ENCODE data around the gene FAM118A.
"Not testable (repeated sequence)": the region's sequence is repeated elsewhere in the genome, so short reads cannot be mapped to it uniquely, and the experiment has no call there.

The FAM118A gene

GRCh38 chr22:45309422-45310227 is at the start of gene FAM118A:
Gene FAM118A, plus strand, starts transcription at chr22:45309934. Its CDS starts 12,446 bp downstream, at chr22:45322380.
- peak; percentile 85 for DNase-seq

DNA sequence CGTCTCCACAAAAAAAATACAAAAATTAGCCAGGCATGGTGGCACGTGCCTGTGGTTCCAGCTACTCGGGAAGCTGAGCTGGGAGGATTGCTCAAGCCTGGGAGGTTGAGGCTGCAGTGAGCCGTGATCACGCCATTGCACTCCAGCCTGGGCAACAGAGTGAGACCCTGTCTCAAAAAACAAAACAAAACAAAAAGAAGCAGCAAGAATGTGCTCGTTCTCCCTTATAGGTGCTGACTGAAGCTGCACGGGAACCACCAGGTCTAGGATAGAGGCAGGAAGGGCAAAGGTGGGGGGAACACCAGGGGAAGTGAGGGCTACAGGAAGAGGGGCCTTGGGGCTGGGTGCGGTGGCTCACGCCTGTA is 49.4 kb upstream of the FAM118A start:
- not testable (repeated sequence) for DNase-seq

- no peak for DNase-seq
Observed at GRCh38 chr22:45261407-45262088, 48.2 kb upstream of the FAM118A start.

GRCh38 chr22:45262195-45262930 is 47.4 kb upstream of the FAM118A start:
- DNase-seq = peak; percentile 51

DNA sequence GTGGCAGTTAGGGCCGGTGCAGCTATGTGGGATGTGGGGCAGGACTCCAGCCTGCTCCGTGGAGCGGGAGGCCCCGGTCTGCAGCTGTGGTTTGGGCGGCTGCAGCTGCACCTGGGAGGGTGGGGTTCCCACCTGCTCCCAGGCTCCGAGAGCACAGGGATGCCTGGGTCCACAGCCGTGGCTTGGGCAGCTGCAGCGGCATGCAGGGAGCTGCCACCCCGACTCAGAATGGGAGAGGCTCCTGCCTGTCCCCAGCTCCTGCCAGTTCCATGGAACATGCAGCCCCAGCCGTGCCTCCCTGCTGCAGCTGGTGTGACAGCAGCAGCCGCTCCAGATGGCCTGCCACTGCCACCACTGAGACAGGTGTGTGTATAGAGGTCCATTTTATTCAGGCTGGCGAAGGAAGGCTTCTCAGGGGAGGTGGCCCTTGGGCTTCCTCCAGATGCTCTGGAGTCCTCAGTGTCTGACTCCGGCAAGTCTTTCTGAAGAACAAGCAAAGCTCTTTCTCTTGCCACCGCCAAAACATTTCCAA is 46.7 kb upstream of the FAM118A start:
- DNase-seq = no peak

- peak; percentile 97 for DNase-seq
Observed at GRCh38 chr22:45263463-45264269, 46.1 kb upstream of the FAM118A start.

- peak; percentile 68 for DNase-seq
Observed at GRCh38 chr22:45265535-45265934, 44.2 kb upstream of the FAM118A start.

DNA sequence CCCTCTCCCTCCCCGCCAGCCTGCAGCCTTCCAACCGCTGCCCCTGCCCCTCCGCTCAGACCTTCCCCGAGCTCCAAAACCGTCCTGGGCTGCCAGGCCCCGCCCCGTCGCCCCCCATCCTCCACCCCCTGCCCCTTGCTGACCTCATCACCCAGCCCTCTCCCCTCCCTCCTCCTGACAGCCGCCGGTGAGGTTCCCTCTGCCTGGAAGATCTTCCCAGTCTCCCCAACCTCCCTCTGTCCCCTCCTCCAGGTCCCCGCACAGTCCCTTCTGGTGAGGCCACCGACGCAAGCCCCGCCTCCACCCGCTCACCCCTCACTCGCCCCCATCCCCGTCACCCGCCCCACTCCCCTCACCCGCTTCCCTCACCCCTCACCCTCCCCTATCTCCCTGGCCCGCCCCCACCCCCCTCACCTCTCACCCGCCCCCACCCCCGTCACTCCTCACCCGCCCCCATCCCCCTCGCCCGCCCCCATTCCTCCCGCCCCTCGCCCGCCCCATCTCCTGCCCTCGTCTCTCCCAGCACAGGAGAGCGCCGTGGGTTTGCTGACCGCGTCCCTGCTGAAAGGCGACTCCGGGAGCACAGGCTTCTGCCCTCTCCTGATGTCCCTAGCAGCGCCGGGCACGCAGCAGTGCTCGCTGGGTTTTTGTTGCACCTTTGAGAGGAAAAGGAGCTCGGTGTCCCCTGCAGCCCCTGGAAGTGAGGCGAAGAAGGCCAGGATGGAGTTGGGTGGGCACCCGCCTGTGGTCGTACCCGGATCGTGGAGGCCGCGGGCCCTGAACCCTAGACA is 41.4 kb upstream of the FAM118A start:
- DNase-seq = no peak

DNA sequence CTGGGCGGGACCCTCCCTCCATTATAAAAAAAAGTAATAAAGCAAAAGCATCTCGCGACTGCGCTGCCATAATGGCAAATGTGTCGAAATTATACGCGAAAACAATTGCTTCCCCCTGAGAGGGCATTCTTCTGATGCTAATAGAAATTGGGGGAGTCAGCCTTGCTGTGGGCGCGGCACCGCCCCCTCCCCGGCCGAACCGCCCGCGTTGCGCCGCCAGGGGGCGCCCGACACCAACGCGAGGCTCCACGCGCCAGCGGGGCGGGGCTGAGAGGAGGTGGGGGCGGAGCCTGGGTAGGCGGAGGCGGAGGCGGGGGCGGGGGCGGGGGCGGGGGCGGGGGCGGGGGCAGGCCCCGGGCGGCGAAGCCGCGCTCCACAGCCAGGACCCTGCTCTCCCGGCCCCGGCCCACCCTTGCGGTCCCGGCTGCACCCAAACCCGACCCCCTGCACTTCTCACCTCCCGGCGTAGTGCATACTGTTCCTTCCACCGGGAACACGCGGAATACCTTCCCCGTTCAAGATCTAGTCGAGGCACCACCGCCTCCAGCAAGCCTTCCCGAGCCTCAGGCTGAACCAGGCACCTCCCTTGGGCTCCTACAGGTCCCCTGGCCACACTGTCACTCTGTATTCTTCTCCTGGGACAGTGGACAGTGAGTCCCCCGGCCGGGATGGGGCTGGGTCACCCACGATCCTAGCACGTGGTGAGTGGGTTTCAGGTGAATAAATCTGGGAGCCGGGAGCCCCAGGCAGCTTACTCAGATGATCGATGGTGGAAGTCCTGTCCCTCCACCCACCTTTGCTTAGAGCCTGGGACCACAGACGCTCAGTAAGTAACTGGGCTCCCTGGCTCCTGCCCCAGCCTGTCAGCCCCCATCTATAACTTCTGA is 40.5 kb upstream of the FAM118A start:
- peak; percentile 41 for DNase-seq

- DNase-seq = peak; percentile 44
Observed at GRCh38 chr22:45270095-45271020, 39.4 kb upstream of the FAM118A start.

GRCh38 chr22:45271667-45272201 is 38.0 kb upstream of the FAM118A start:
- DNase-seq = peak; percentile 36

DNA sequence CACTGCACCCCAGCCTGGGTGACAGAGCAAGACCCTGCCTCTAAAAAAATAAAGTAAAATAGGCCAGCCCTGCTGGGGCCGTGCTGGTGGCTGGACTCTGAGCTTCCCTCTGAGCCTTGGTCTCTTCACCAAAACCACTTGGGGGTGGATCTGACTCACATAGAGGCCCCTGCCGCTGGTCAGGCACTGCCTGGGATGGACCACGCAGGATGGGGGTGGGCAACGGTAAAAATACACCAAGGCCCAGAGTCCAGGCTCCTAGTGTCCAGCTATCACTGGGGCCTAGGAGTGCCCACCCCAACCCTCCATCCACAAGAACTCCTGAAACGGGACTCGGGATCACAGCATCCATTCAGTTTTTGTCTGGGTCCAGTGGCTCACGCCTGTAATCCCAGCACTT is 37.2 kb upstream of the FAM118A start:
- DNase-seq = no peak

DNA sequence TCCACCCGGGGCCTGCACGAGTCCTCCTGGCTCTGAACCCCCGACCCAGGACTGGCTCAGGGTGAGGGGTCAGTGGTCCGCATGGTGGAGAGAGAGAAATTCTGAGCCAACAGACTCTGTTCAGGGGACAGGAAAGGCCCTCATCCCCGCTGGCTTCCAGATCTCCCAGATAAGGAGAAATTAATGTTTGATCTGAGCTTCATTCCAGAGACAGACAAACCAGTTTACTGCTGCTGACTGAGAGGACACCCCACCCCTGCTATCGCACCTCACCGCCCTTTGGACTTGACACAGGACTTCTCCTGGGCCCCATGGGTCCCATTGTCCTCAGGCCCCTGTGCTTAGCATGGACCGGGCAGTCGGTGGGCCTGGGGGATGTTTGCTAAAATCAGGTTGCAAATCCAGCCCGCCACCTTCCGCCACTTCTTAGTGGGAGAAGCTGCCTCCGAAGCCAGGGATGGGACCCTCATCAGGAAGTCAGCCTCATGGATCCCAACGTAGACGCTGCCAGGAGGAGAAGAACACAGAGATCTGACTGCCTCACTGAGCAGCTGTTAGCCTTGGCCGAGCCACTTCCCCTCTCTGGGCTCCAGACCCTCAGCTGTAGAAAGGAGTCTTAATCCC is 36.2 kb upstream of the FAM118A start:
- DNase-seq = no peak

DNA sequence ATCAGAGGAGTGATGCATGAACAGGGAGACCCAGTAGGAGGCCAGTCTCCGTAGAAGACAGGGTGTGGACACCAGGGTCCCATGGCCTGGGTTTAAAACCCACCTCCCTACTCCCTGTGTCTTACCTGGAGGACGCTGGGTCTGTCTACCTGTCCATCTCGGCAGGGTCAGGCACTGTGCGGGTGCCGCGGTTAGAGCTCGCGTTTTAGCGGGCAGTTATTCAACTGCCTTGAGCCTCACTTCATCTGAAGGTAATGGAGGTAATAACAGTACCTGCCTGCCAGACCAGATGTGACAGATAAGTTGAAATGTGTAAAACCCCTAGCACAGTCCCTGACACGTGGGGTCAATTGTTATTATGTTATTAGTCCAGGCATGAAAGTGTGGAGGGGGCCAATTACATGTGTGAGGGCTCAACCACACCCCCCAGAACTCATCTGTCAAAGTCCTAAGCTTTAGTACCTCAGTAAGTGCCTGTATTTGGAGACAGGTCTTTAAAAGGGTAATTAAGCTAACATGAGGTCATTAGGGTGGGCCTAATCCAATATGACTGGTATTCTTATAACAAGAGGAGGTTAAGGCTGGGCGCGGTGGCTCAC is 33.1 kb upstream of the FAM118A start:
- DNase-seq = no peak

- not testable (repeated sequence) for DNase-seq
Observed at GRCh38 chr22:45277720-45278119, 32.0 kb upstream of the FAM118A start.

GRCh38 chr22:45278125-45278524 is 31.6 kb upstream of the FAM118A start:
- no peak for DNase-seq

DNA sequence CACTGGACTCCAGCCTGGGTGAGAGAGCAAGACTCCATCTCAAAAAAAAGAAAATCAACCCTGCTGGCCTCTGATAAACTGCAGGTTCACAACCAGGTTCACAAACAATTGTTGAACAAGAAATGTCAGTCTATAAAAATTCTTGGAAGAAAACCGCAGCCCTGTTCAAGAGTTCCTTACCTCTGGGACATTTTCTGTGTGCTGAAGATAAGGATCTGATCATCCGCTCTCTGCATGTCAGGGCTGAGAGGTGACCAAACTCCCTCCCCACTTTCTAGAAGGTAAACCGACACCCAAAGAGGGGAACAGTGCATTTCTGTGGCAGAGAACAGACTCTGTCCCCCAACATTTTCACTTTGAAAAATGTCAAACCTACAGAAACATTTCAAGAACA is 29.1 kb upstream of the FAM118A start:
- DNase-seq = no peak

DNA sequence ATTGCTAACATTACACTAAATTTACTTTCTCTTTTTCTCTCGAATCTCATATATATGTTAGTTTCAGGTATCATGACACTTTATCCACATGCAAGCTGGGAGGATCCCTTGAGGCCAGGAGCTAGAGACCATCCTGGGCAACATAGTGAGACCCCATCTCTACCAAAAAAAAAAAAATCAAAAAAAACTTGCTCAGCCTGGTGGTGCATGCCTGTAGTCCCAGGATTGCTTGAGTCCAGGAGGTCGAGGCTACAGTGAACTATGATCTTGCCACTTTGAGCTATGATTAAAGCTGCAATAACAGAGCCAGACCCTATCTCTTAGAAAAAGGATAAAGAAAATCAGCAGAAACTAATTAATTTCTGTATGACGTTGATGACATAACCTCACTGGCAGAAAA is 28.7 kb upstream of the FAM118A start:
- DNase-seq = no peak
